ENCODE measurements around the gene EXOC3L4.

EXOC3L4 gene

GRCh38 chr14:103158688-103159087 is 64.2 kb downstream of the EXOC3L4 start:
- H3K4me3 ChIP-seq (ENCODE audit: low read depth, low read length): no peak overlapping the region
- in situ Hi-C loops (cut with HindIII; ENCODE audit: low sequenced_read_pairs): loop anchor here (5.0 kb wide), 1 partner anchor 34 kb away; no protein-coding TSS in a partner anchor
- TF ChIP-seq CTCF (IDR thresholded peaks at IDR 0.05; ENCODE audit: low read depth, low read length, missing control alignments): no peak
- DNase-seq (ENCODE audit: low read depth): no peak
